GM13976 (cell line): ENCODE results near the gene RBM5.

Experiments
- DNase-seq: peaks from one replicate; pipeline ENCODE4 v3.0.0; 2012; ENCODE audit warnings: low spot score
- in situ Hi-C: fragments of 300-500 bp; cut with MboI; formaldehyde crosslinking; loops from one replicate; pipeline ENCODE4 v1.12.0; 2022; ENCODE audit warnings: low sequenced_read_pairs, mixed read lengths, inconsistent platforms; ENCODE audit not compliant: unreplicated experiment
- TF ChIP-seq, protein P1 (sequence below): IDR thresholded peaks from 2 replicates; pipeline ENCODE4 v1.5.1; 2012; ENCODE audit warnings: borderline replicate concordance, mild to moderate bottlenecking; ENCODE audit not compliant: insufficient read depth; ENCODE audit errors: extremely low read depth, missing control alignments, control extremely low read depth

RBM5 gene

DNA sequence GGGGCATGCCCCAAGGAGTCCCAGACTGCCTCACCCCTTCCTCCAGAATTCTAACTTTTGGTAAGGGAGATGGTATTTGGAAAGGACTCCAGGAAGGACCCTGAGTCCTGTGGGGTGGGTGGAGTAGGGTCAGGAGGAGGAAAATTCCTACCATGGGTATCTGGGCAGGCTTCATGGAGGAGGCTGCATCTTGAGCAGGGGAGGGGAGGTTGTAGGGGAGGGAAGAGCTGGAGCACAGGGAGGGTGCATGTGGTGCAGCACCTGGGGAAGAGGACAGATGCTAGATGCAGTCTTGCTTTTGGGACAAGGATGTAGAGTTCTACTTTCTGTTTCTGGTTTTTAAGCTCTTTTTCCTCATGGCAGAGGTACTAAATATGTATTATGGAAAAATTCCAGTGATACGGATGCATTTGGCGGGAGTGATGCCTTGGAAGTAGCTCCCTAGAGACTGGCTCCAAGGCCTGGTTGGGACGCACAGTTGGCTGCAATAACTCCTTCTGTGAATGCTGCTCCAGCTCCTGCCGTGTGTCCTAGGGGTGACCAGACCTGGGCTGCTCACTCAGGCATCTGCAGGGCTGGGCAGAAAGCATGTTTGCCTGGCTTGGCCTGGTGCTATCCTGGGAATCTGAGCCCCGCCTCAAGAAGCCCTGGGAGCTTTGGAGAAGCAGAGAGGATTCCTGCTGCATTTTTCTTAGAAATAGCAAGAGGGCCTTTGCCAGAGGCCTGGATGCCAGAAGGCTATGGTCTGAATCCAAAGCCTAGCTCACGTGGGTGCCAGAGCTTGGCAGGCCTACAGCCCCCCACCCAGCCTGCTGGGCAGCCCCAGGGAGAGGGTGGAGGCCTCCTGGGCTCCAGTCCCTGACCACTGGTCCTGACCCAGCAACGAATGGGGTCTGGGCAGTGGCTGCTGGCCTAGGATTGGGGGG lies 76.5 kb downstream of the RBM5 start:
- TF ChIP-seq, protein P1, sequence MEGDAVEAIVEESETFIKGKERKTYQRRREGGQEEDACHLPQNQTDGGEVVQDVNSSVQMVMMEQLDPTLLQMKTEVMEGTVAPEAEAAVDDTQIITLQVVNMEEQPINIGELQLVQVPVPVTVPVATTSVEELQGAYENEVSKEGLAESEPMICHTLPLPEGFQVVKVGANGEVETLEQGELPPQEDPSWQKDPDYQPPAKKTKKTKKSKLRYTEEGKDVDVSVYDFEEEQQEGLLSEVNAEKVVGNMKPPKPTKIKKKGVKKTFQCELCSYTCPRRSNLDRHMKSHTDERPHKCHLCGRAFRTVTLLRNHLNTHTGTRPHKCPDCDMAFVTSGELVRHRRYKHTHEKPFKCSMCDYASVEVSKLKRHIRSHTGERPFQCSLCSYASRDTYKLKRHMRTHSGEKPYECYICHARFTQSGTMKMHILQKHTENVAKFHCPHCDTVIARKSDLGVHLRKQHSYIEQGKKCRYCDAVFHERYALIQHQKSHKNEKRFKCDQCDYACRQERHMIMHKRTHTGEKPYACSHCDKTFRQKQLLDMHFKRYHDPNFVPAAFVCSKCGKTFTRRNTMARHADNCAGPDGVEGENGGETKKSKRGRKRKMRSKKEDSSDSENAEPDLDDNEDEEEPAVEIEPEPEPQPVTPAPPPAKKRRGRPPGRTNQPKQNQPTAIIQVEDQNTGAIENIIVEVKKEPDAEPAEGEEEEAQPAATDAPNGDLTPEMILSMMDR = no peak
- in situ Hi-C loops = no loop called here
- DNase-seq = no peak

GRCh38 chr3:50165910-50166538 lies 77.3 kb downstream of the RBM5 start:
- no peak for DNase-seq
- in situ Hi-C loops = no loop called here
- TF ChIP-seq, protein P1 = no peak

DNA sequence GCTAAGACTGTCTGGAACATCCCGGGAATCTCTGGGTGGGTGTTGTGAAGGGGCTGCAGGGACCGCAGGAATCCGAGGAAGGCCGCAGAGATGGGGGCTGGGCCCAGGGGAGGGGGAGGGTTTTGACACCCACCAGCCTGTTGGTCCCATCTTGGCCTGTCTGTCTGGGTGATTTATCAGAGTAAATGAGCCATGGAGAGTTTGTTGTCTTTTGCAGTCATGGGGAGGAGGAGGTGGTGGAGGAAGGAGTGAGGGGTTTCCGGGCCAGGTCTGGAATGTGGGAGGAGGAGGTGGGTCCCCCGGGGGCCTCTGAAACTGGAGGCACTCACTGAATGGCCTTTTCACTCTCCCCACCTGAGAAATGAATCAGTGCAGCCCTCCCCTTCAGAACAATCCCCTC lies 77.9 kb downstream of the RBM5 start:
- DNase-seq = no peak
- TF ChIP-seq, protein P1 = no peak
- in situ Hi-C loops = no loop called here

DNA sequence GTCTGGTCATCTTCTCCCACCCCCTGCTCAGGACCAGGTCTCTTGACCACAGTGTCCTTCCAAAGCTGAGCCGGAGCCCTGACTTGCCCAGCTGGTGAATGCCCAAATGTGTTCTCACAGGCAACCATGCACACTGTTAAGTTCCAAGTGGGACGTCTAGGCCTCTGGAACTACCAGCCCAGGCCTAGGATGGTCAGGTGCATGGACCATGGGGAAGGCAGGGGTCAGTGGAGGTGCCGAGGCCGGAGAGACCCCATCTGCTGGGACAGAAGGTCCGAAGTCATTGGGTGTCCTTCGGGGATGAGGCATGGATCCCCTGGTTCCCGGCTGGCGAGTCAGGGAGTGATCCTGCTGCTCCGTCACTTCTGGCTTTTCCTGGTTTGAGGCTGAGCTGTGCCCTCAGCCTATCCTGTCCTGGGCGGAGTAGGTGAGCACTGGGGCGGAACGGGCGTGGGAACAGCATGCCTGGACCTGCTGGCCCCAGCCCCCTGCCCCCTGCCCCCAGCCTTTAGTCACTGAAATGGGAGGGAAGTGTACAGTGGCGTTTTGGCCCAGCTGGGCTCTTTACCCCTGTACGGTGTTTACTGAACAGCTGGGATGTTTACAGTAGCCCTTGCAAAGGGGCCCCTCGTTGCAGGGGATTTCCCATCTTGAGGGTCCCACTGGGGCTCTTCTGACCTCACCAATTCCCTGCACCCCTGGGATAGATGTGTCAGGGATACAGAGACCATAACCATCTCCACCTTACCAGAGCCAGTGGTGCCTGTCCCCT lies 78.5 kb downstream of the RBM5 start:
- TF ChIP-seq, protein P1 = no peak
- in situ Hi-C loops = no loop called here
- no peak for DNase-seq

DNA sequence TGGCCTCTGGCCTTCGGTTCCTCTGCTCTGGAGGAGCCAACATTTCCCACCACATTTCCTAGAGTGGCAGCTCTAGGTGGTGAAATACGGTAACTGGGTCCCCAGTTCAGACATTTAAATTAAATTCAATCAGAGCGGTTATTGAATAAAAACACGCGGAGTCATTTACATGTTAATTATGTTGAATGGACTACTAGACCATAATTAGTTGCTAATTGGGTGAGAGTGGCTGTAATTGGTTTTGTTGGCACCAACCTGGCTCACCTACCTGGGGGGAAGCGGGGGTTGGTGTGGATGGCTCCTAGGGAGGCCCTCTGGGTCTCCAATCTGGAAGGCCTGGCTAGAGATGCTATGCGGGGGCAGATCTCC lies 79.1 kb downstream of the RBM5 start:
- TF ChIP-seq, protein P1 = no peak
- no peak for DNase-seq
- in situ Hi-C loops = no loop called here

GRCh38 chr3:50168388-50168787 lies 79.7 kb downstream of the RBM5 start:
- DNase-seq = no peak
- in situ Hi-C loops = no loop called here
- TF ChIP-seq, protein P1 = no peak
